Measurements from ENCODE around the gene MYLK4.

DNA sequence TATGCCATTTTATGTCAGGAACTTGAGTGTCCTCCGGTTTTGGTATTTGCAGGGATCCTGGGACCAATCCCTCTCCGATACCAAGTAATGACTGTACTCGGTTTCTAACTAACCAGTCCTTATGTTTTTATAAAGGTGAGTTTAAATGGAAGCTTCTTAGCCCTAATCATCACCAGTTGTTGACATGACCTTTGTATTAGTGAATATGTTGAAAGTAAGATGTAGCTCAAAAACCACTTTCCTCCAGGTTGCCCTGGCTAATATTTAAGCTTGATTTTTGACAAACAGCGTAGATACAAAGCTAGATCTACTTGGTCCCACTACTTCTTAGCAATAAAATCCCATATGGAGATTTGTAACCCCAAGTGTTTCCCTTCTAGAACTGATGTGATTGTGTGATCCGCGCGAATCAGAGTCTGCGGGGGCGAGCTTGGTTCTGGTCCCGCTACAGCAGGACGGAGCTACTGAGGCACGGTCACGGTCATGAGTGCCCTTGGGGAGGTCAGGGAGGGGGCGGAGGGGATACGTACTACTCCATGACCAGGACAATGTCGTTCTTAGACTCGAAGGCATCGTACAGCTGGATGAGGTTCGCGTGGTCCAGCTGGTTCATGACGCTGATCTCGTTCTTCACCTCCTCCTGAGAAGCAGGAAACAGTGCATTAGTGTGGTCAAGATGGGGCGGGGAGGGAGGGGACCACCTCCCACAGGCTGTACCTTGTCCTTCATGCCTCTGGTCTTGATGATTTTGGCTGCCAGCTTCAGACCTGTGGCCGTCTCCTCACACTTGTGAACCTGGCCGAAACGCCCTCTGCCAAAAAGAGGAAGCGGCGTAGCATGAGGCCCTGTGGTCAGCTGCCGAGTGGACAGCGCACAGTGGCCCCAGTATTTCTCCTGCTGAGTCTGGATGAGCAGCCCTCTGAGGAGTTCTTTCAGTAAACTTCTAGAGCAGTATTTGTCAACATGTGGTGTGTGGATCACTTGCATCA is 65.7 kb downstream of the MYLK4 start:
- TF ChIP-seq TAF1 (IDR thresholded peaks at IDR 0.05; ENCODE audit: borderline replicate concordance, low read depth, low read length) (no peak), POLR2A (IDR thresholded peaks at IDR 0.05; ENCODE audit: low read depth, low read length) (no peak), POLR2AphosphoS5 (IDR thresholded peaks at IDR 0.05; ENCODE audit: low read depth, low read length) (no peak)

All from GM12892 (cell line).